Esophagus squamous epithelium (tissue), 5 donors: ENCODE results near the gene CD247. TPM values are rescaled to one million over a fixed set of nuclear protein-coding genes. Genes with fewer than 3 reads are reported as not detected.
A peak's percentile ranks its signal among the peaks of the same experiment; 100 is the strongest.

Experiments
- DNase-seq: peaks from one replicate; lab custom pipeline; 2025; lab: John Stamatoyannopoulos, UW
- H3K27ac ChIP-seq, 4 donors: fragments of 200-600 bp; sonication (generic); one replicate each; pipeline ENCODE4 v1.5.1; 2016 to 2019; ENCODE audit warnings: mild to moderate bottlenecking in 1 of 4
- H3K27me3 ChIP-seq, 4 donors: fragments of 200-600 bp; sonication (generic); 1 replicate in 3 of 4; 2 replicates in 1 of 4; pipeline versions ENCODE4 v1.5.1 to v1.6.0; 2017 to 2021; ENCODE audit warnings: antibody characterized with exemption in 1 of 4
- H3K36me3 ChIP-seq, 3 donors: fragments of 200-600 bp; sonication (generic); one replicate each; pipeline ENCODE4 v1.5.1; 2016 to 2019
- H3K4me1 ChIP-seq, 3 donors: fragments of 200-600 bp; sonication (generic); one replicate each; pipeline ENCODE4 v1.5.1; 2017 to 2019
- H3K4me3 ChIP-seq, 4 donors: fragments of 200-600 bp; sonication (generic); 1 replicate in 3 of 4; 2 replicates in 1 of 4; pipeline ENCODE4 v1.5.1; 2016 to 2019; ENCODE audit warnings: mild to moderate bottlenecking in 2 of 4, moderate library complexity in 1 of 4
- H3K9me3 ChIP-seq, 3 donors: fragments of 200-600 bp; sonication (generic); one replicate each; pipeline ENCODE4 v1.5.1; 2016 to 2019
- CTCF ChIP-seq, 6 experiments: fragments of 450-650 bp in 4 of 6; fragments of 200-600 bp in 2 of 6; sonication (generic) in 2 of 6; IDR thresholded peaks; one replicate each; pipeline ENCODE4 v1.5.1; 2016 to 2019; ENCODE audit warnings: antibody characterized with exemption in 6 of 6, mild to moderate bottlenecking in 4 of 6, moderate library complexity in 4 of 6
- POLR2A ChIP-seq, 4 donors: fragments of 450-650 bp; IDR thresholded peaks; one replicate each; pipeline ENCODE4 v1.6.1; 2017; ENCODE audit warnings: antibody characterized with exemption in 4 of 4, mild to moderate bottlenecking in 4 of 4, moderate library complexity in 3 of 4
- WGBS, 2 donors: methylation state at CpG; one replicate each; pipeline ENCODE4 v1.1.5; 2018; 5-methylcytosine and 5-hydroxymethylcytosine counted together
- intact Hi-C: fragments of 100-400 bp; cut with DNase I; formaldehyde crosslinking; loops from one replicate; pipeline ENCODE4 v1.15.0; 2022
- total RNA-seq, 4 donors: library from RNA; depleted of rRNA; stranded (reverse); fragments of >200 nt; gene quantifications; one replicate each; pipeline ENCODE4 v1.1.0, GENCODE V29; 2016
- donor health status: DM: yes; HTN: yes; CAD: no.

The CD247 gene
- total RNA-seq = 1 to 10 TPM in 3 of 4 donors, under 1 TPM in 1; 0.68 to 3.5 (median 3.1) TPM

- no peaks in the 10 kb centered on the region for H3K36me3 ChIP-seq
- 75 to 77% methylated on average over 12 of the region's 14 CpGs for WGBS, 2 donors
- intact Hi-C loops = no loop called here
- peak within 1 kb of the TSS in 3 of 4 donors; percentile 24 to 47 (median 36) for H3K4me3 ChIP-seq
- TF ChIP-seq POLR2A (IDR thresholded peaks at IDR 0.05) = peak in 1 of 4 donors; percentile 41
- no peak for TF ChIP-seq CTCF (IDR thresholded peaks at IDR 0.05)
- peaks cover 0 to 3% (median 0%) of the 10 kb centered on the region in 4 donors for H3K27me3 ChIP-seq
- peak within 1 kb of the TSS in 3 of 4 donors; percentile 41 to 69 (median 55) for H3K27ac ChIP-seq
- H3K9me3 ChIP-seq = no peaks in the 10 kb centered on the region
- DNase-seq = no peak
- no peaks in the 10 kb centered on the region for H3K4me1 ChIP-seq
Observed at GRCh38 chr1:167518331-167518700, at the start of gene CD247. Gene CD247 (minus strand): TSS chr1:167518529. CDS start chr1:167518465, 64 bp downstream.

- H3K27ac ChIP-seq = no peak overlapping the region
- DNase-seq = no peak
- peaks cover 0 to 9% (median 0%) of the 10 kb centered on the region in 3 donors for H3K4me1 ChIP-seq
- no peaks in the 10 kb centered on the region for H3K36me3 ChIP-seq
- no peak overlapping the region for H3K4me3 ChIP-seq
- intact Hi-C loops = no loop called here
- WGBS, 2 donors = 70 to 81% methylated on average over 5 of the region's 5 CpGs
- TF ChIP-seq POLR2A (IDR thresholded peaks at IDR 0.05) = no peak
- H3K27me3 ChIP-seq = no peaks in the 10 kb centered on the region
- H3K9me3 ChIP-seq = no peaks in the 10 kb centered on the region
Observed at GRCh38 chr1:167567663-167568062, 49.3 kb upstream of the CD247 start.

- Histone ChIP-seq H3K4me1 (peaks cover 0 to 8% (median 0%) of the 10 kb centered on the region in 3 donors), H3K27me3 (no peaks in the 10 kb centered on the region), H3K36me3 (no peaks in the 10 kb centered on the region), H3K27ac (no peak overlapping the region), H3K4me3 (no peak overlapping the region), H3K9me3 (no peaks in the 10 kb centered on the region)
- WGBS, 2 donors = 53 to 84% methylated on average over 2 to 3 of the region's 3 CpGs
- DNase-seq = no peak
- intact Hi-C loops = no loop called here
- TF ChIP-seq CTCF (IDR thresholded peaks at IDR 0.05) (no peak), POLR2A (IDR thresholded peaks at IDR 0.05) (no peak)
Observed at GRCh38 chr1:167566766-167567165, 48.4 kb upstream of the CD247 start.

GRCh38 chr1:167565922-167566321 lies 47.6 kb upstream of the CD247 start:
- no peaks in the 10 kb centered on the region for H3K9me3 ChIP-seq
- H3K36me3 ChIP-seq = no peaks in the 10 kb centered on the region
- no peaks in the 10 kb centered on the region for H3K27me3 ChIP-seq
- no peak for TF ChIP-seq POLR2A (IDR thresholded peaks at IDR 0.05)
- WGBS, 2 donors = 77 to 82% methylated on average over 5 of the region's 5 CpGs
- H3K4me1 ChIP-seq = peaks cover 0 to 8% (median 0%) of the 10 kb centered on the region in 3 donors
- H3K4me3 ChIP-seq = no peak overlapping the region
- intact Hi-C loops = no loop called here
- no peak overlapping the region for H3K27ac ChIP-seq
- no peak for DNase-seq

GRCh38 chr1:167564612-167565270 lies 46.4 kb upstream of the CD247 start:
- WGBS, 2 donors = 66 to 78% methylated on average over 5 of the region's 5 CpGs
- Histone ChIP-seq H3K36me3 (no peaks in the 10 kb centered on the region), H3K4me3 (no peak overlapping the region), H3K27ac (no peak overlapping the region), H3K9me3 (no peaks in the 10 kb centered on the region), H3K27me3 (no peaks in the 10 kb centered on the region), H3K4me1 (peaks cover 0 to 8% (median 0%) of the 10 kb centered on the region in 3 donors)
- TF ChIP-seq POLR2A (IDR thresholded peaks at IDR 0.05) (no peak), CTCF (IDR thresholded peaks at IDR 0.05) (no peak)
- DNase-seq = no peak
- intact Hi-C loops = no loop called here

- no peaks in the 10 kb centered on the region for H3K36me3 ChIP-seq
- H3K27me3 ChIP-seq = no peaks in the 10 kb centered on the region
- H3K4me3 ChIP-seq = no peak overlapping the region
- TF ChIP-seq CTCF (IDR thresholded peaks at IDR 0.05) (no peak), POLR2A (IDR thresholded peaks at IDR 0.05) (no peak)
- H3K4me1 ChIP-seq = peaks cover 0 to 8% (median 0%) of the 10 kb centered on the region in 3 donors
- no peak for DNase-seq
- 75 to 76% methylated on average over 6 to 7 of the region's 7 CpGs for WGBS, 2 donors
- peak overlapping the region in 1 of 4 donors; percentile 3 for H3K27ac ChIP-seq
- intact Hi-C loops = no loop called here
- no peaks in the 10 kb centered on the region for H3K9me3 ChIP-seq
Observed at GRCh38 chr1:167563579-167564246, 45.4 kb upstream of the CD247 start.
